ENCODE results near the gene ADH4. TPM values are rescaled to one million over a fixed set of nuclear protein-coding genes. Genes with fewer than 3 reads are reported as not detected.

The ADH4 gene
- total RNA-seq, 2 donors from 2014 or later: 0.27 to 0.92 TPM

- ATAC-seq (ENCODE audit: insufficient number of reproducible peaks, low FRiP score, low read depth) (no peak), DNase-seq (ENCODE audit: low spot score) (no peak)
- H3K4me1 ChIP-seq (ENCODE audit: control insufficient read depth in 1 of 2, low read depth in 2 of 2): no peaks in the 10 kb centered on the region
- no peaks in the 10 kb centered on the region for H3K27me3 ChIP-seq (replicated peaks; ENCODE audit: insufficient read depth)
- TF ChIP-seq CTCF (IDR thresholded peaks at IDR 0.05): no peak
- no peak overlapping the region for H3K4me3 ChIP-seq
- H3K36me3 ChIP-seq: peaks cover 4% of the 10 kb centered on the region
- no peak overlapping the region for H3K27ac ChIP-seq
- H3K9me3 ChIP-seq: no peaks in the 10 kb centered on the region
Measured at GRCh38 chr4:99159699-99160098, 15.6 kb upstream of the ADH4 start.

GRCh38 chr4:99157478-99157935 lies 13.4 kb upstream of the ADH4 start:
- Histone ChIP-seq H3K27ac (no peak overlapping the region), H3K4me1 (ENCODE audit: control insufficient read depth in 1 of 2, low read depth in 2 of 2) (no peaks in the 10 kb centered on the region)
- no peak for ATAC-seq (ENCODE audit: insufficient number of reproducible peaks, low FRiP score, low read depth)

GRCh38 chr4:99156992-99157391 lies 12.9 kb upstream of the ADH4 start:
- DNase-seq (ENCODE audit: low spot score) (no peak), ATAC-seq (ENCODE audit: insufficient number of reproducible peaks, low FRiP score, low read depth) (no peak)
- no peaks in the 10 kb centered on the region for H3K27me3 ChIP-seq (replicated peaks; ENCODE audit: insufficient read depth)
- H3K4me1 ChIP-seq (ENCODE audit: control insufficient read depth in 1 of 2, low read depth in 2 of 2): no peaks in the 10 kb centered on the region
- peaks cover 4% of the 10 kb centered on the region for H3K36me3 ChIP-seq
- H3K4me3 ChIP-seq: no peak overlapping the region
- no peak for TF ChIP-seq CTCF (IDR thresholded peaks at IDR 0.05)
- H3K27ac ChIP-seq: no peak overlapping the region
- H3K9me3 ChIP-seq: no peaks in the 10 kb centered on the region

More at GRCh38 chr4:99157478-99157935, 13.4 kb upstream of the ADH4 start:
- no peak for DNase-seq (ENCODE audit: low spot score)
- no peak for TF ChIP-seq CTCF (IDR thresholded peaks at IDR 0.05)
- Histone ChIP-seq H3K27me3 (replicated peaks; ENCODE audit: insufficient read depth) (no peaks in the 10 kb centered on the region), H3K4me3 (no peak overlapping the region), H3K36me3 (peaks cover 4% of the 10 kb centered on the region), H3K9me3 (no peaks in the 10 kb centered on the region)

- H3K4me3 ChIP-seq: no peak overlapping the region
- no peaks in the 10 kb centered on the region for H3K4me1 ChIP-seq (ENCODE audit: control insufficient read depth in 1 of 2, low read depth in 2 of 2)
- H3K36me3 ChIP-seq: no peaks in the 10 kb centered on the region
- DNase-seq (ENCODE audit: low spot score): no peak
- no peaks in the 10 kb centered on the region for H3K9me3 ChIP-seq
- no peak for TF ChIP-seq CTCF (IDR thresholded peaks at IDR 0.05)
- no peak for ATAC-seq (ENCODE audit: insufficient number of reproducible peaks, low FRiP score, low read depth)
- no peak overlapping the region for H3K27ac ChIP-seq
- H3K27me3 ChIP-seq (replicated peaks; ENCODE audit: insufficient read depth): no peaks in the 10 kb centered on the region
Measured at GRCh38 chr4:99154658-99155342, 10.7 kb upstream of the ADH4 start.

GRCh38 chr4:99151995-99152394 lies 7.9 kb upstream of the ADH4 start:
- Histone ChIP-seq H3K9me3 (no peaks in the 10 kb centered on the region), H3K27me3 (replicated peaks; ENCODE audit: insufficient read depth) (no peaks in the 10 kb centered on the region), H3K4me1 (ENCODE audit: control insufficient read depth in 1 of 2, low read depth in 2 of 2) (no peaks in the 10 kb centered on the region), H3K27ac (no peak overlapping the region), H3K36me3 (no peaks in the 10 kb centered on the region), H3K4me3 (no peak overlapping the region)
- TF ChIP-seq CTCF (IDR thresholded peaks at IDR 0.05): no peak
- no peak for DNase-seq (ENCODE audit: low spot score)
- no peak for ATAC-seq (ENCODE audit: insufficient number of reproducible peaks, low FRiP score, low read depth)

Measured in thoracic aorta (tissue), 2 donors.